GM12891 (cell line): ENCODE data around the gene EHMT1.

Experiments used
- POLR2A ChIP-seq: IDR thresholded peaks from 2 replicates; pipeline ENCODE4 v1.6.1; 2011; ENCODE audit warnings: low read depth, low read length, control low read depth
- POLR2AphosphoS5 ChIP-seq: IDR thresholded peaks from 2 replicates; pipeline ENCODE4 v1.6.1; 2011; ENCODE audit warnings: low read depth, low read length, control low read depth
- POU2F2 ChIP-seq: IDR thresholded peaks from 2 replicates; pipeline ENCODE4 v1.6.1; 2011; ENCODE audit warnings: low read depth, mild to moderate bottlenecking, control low read depth, low read length, moderate library complexity
- SPI1 ChIP-seq: IDR thresholded peaks from 2 replicates; pipeline ENCODE4 v1.6.1; 2011; ENCODE audit warnings: low read depth, low read length, control low read depth
- TAF1 ChIP-seq: IDR thresholded peaks from 2 replicates; pipeline ENCODE4 v1.6.1; 2011; ENCODE audit warnings: low read depth, low read length, control low read depth

- TF ChIP-seq POLR2A (no peak), POLR2AphosphoS5 (no peak), TAF1 (no peak), POU2F2 (no peak), SPI1 (no peak)
Observed at GRCh38 chr9:137751616-137752015, 132.8 kb downstream of the EHMT1 start.
